H1 (cell line): Measurements from ENCODE around the gene GNG12. TPM values are rescaled to one million over a fixed set of nuclear protein-coding genes. Genes with fewer than 3 reads are reported as not detected.
A peak's percentile ranks its signal among the peaks of the same experiment; 100 is the strongest.

Source experiments
- CTCF ChIA-PET: fragments of 300-600 bp; sonication (Branson Sonifier 250); formaldehyde crosslinking; loops from one replicate; lab custom pipeline; 2021; ENCODE audit not compliant: partially characterized antibody; lab: Charles Lee
- POLR2A ChIA-PET: fragments of 300-600 bp; sonication (Branson Sonifier 250); formaldehyde crosslinking; loops from one replicate; lab custom pipeline; 2021; ENCODE audit warnings: inconsistent platforms; ENCODE audit not compliant: partially characterized antibody; lab: Charles Lee
- DNase-seq, 2 experiments: peaks; one replicate each; pipeline versions ENCODE4 v3.0.0 to v3.0.0-alpha.2; 2010 to 2022; ENCODE audit warnings: low spot score in 2 of 2, low read depth in 1 of 2, mixed read lengths in 1 of 2
- FAIRE-seq: peaks from 2 replicates; lab custom pipeline; 2011; peaks lifted over from hg19 to GRCh38; lab: Jason Lieb, UNC
- H2AFZ ChIP-seq: 2 replicates; pipeline ENCODE4 v1.8.1; 2012; ENCODE audit warnings: low read length, inconsistent platforms
- H2AK5ac ChIP-seq: 2 replicates; pipeline ENCODE4 v1.6.1; 2013; ENCODE audit warnings: low read depth, low read length
- H2BK120ac ChIP-seq: replicated peaks from 2 replicates; pipeline ENCODE3; 2013; ENCODE audit warnings: low read depth, low read length, inconsistent platforms
- H2BK12ac ChIP-seq: 2 replicates; pipeline ENCODE4 v1.6.1; 2013; ENCODE audit warnings: low read depth, low read length
- H2BK15ac ChIP-seq: 2 replicates; pipeline ENCODE4 v1.6.1; 2013; ENCODE audit warnings: low read length
- H2BK20ac ChIP-seq: 2 replicates; pipeline ENCODE4 v1.6.1; 2013; ENCODE audit warnings: low read length
- H2BK5ac ChIP-seq: 2 replicates; pipeline ENCODE4 v1.6.1; 2013; ENCODE audit warnings: low read depth, low read length
- H3K14ac ChIP-seq: 2 replicates; pipeline ENCODE4 v1.6.1; 2013; ENCODE audit warnings: inconsistent platforms; ENCODE audit not compliant: insufficient read length
- H3K18ac ChIP-seq: 2 replicates; pipeline ENCODE4 v1.6.1; 2013; ENCODE audit warnings: low read length; ENCODE audit errors: extremely low read depth
- H3K23ac ChIP-seq: 2 replicates; pipeline ENCODE4 v1.6.1; 2013; ENCODE audit warnings: inconsistent platforms; ENCODE audit not compliant: insufficient read length
- H3K23me2 ChIP-seq: 2 replicates; pipeline ENCODE4 v1.6.1; 2013; ENCODE audit warnings: low read depth, low read length
- H3K27ac ChIP-seq: 2 replicates; pipeline ENCODE4 v1.6.1; 2011; ENCODE audit warnings: low read depth, low read length, inconsistent platforms
- H3K27me3 ChIP-seq, 4 experiments: replicated peaks in 1 of 4; 1 replicate in 1 of 4; 2 replicates in 3 of 4; pipeline versions ENCODE4 v1.6.1 to v1.8.1; 2011 to 2013; ENCODE audit warnings: low read length in 3 of 4, mild to moderate bottlenecking in 3 of 4, inconsistent platforms in 2 of 4, mixed read lengths in 2 of 4, moderate library complexity in 1 of 4; ENCODE audit not compliant: control insufficient read depth in 3 of 4, insufficient read depth in 3 of 4; ENCODE audit errors: extremely low read depth in 1 of 4
- H3K36me3 ChIP-seq, 4 experiments: 2 replicates each; pipeline versions ENCODE4 v1.6.1 to v1.8.1; 2011 to 2013; ENCODE audit warnings: mild to moderate bottlenecking in 4 of 4, low read length in 3 of 4, moderate library complexity in 2 of 4, control low read depth in 1 of 4, inconsistent platforms in 1 of 4; ENCODE audit not compliant: insufficient read depth in 4 of 4, control insufficient read depth in 2 of 4
- H3K4ac ChIP-seq: replicated peaks from 2 replicates; pipeline ENCODE3; 2013; ENCODE audit warnings: low read length, low read depth, mixed read lengths, inconsistent platforms; ENCODE audit not compliant: insufficient read length
- H3K4me1 ChIP-seq, 4 experiments: replicated peaks in 1 of 4; 1 replicate in 1 of 4; 2 replicates in 3 of 4; pipeline versions ENCODE4 v1.6.1 to v1.8.1; 2011 to 2013; ENCODE audit warnings: low read length in 3 of 4, inconsistent platforms in 2 of 4, mixed read lengths in 1 of 4; ENCODE audit not compliant: insufficient read depth in 4 of 4, control insufficient read depth in 3 of 4
- H3K4me2 ChIP-seq, 2 experiments: 2 replicates each; pipeline versions ENCODE4 v1.6.1 to v1.8.1; 2011 to 2013; ENCODE audit warnings: low read depth in 2 of 2, low read length in 2 of 2, control low read depth in 1 of 2, inconsistent platforms in 1 of 2, mild to moderate bottlenecking in 1 of 2; ENCODE audit not compliant: insufficient read depth in 1 of 2
- H3K4me3 ChIP-seq, 4 experiments: fragments of 200-600, 300-600 bp in 1 of 4; sonication (generic), shearing (Covaris generic), sonication (Bioruptor Twin) in 1 of 4; 2 replicates each; pipeline versions ENCODE4 v1.5.1 to v1.8.1; 2011 to 2016; ENCODE audit warnings: low read length in 4 of 4, low read depth in 3 of 4, control low read depth in 2 of 4, inconsistent platforms in 2 of 4, mild to moderate bottlenecking in 2 of 4, mixed read lengths in 1 of 4, moderate library complexity in 1 of 4; ENCODE audit not compliant: insufficient read depth in 2 of 4; ENCODE audit errors: extremely low read depth in 1 of 4
- H3K56ac ChIP-seq: replicated peaks from 2 replicates; pipeline ENCODE3; 2013; ENCODE audit warnings: low read depth, mild to moderate bottlenecking, mixed read lengths, low read length, inconsistent platforms; ENCODE audit not compliant: insufficient read length
- H3K79me1 ChIP-seq: 2 replicates; pipeline ENCODE4 v1.6.1; 2013; ENCODE audit warnings: low read depth, low read length, control low read depth
- H3K79me2 ChIP-seq, 2 experiments: 2 replicates each; pipeline versions ENCODE4 v1.6.1 to v1.8.1; 2012 to 2013; ENCODE audit warnings: low read length in 2 of 2, mild to moderate bottlenecking in 2 of 2, inconsistent platforms in 1 of 2; ENCODE audit not compliant: insufficient read depth in 2 of 2, control insufficient read depth in 1 of 2
- H3K9ac ChIP-seq, 4 experiments: replicated peaks in 1 of 4; 1 replicate in 1 of 4; 2 replicates in 3 of 4; pipeline versions ENCODE4 v1.6.1 to v1.8.1; 2011 to 2013; ENCODE audit warnings: low read depth in 3 of 4, low read length in 3 of 4, control low read depth in 2 of 4, mild to moderate bottlenecking in 2 of 4, moderate library complexity in 2 of 4, inconsistent platforms in 1 of 4; ENCODE audit errors: extremely low read depth in 1 of 4
- H3K9me3 ChIP-seq, 2 experiments: 2 replicates each; pipeline versions ENCODE4 v1.6.1 to v1.8.1; 2012 to 2013; ENCODE audit warnings: mild to moderate bottlenecking in 2 of 2, moderate library complexity in 2 of 2, control low read depth in 1 of 2, inconsistent platforms in 1 of 2, low read depth in 1 of 2, low read length in 1 of 2, mixed read lengths in 1 of 2; ENCODE audit not compliant: insufficient read depth in 2 of 2
- H4K20me1 ChIP-seq, 2 experiments: replicated peaks in 1 of 2; 2 replicates each; pipeline versions ENCODE3 to v1.8.1; 2011 to 2013; ENCODE audit warnings: inconsistent platforms in 2 of 2, low read length in 2 of 2, mild to moderate bottlenecking in 1 of 2; ENCODE audit not compliant: insufficient read depth in 2 of 2, control insufficient read depth in 1 of 2
- H4K5ac ChIP-seq: 2 replicates; pipeline ENCODE4 v1.6.1; 2013; ENCODE audit warnings: low read length, low read depth, mixed read lengths, inconsistent platforms; ENCODE audit not compliant: insufficient read length
- H4K8ac ChIP-seq: 2 replicates; pipeline ENCODE4 v1.8.0; 2013; ENCODE audit warnings: mild to moderate bottlenecking, moderate library complexity, low read length, inconsistent platforms; ENCODE audit not compliant: insufficient read depth; ENCODE audit errors: extremely low read depth
- H4K91ac ChIP-seq: replicated peaks from 2 replicates; pipeline ENCODE3; 2013; ENCODE audit warnings: low read length, mixed read lengths, inconsistent platforms; ENCODE audit not compliant: insufficient read length
- KDM1A ChIP-seq: fragments of 200-600, 300-600 bp; sonication (generic); IDR thresholded peaks from 2 replicates; pipeline ENCODE4 v1.7.1; 2016; ENCODE audit warnings: mild to moderate bottlenecking, low read length, borderline replicate concordance
- KDM5A ChIP-seq: fragments of 200-600 bp; IDR thresholded peaks from 2 replicates; pipeline ENCODE4 v1.7.1; 2012; ENCODE audit warnings: mild to moderate bottlenecking, low read length, inconsistent platforms, mixed read lengths
- TBP ChIP-seq: IDR thresholded peaks from 2 replicates; pipeline ENCODE4 v1.6.1; 2011; ENCODE audit warnings: low read depth, low read length, improper control_type of control experiment
- WGBS, 2 experiments: shearing (Covaris generic) in 1 of 2; methylation state at CpG; one replicate each; pipeline versions ENCODE4 v1.1.6 to v1.1.7; 2013 to 2015; ENCODE audit warnings: low lambda C conversion rate in 2 of 2, mixed read lengths in 2 of 2, inconsistent platforms in 1 of 2, low coverage in 1 of 2, missing lambda C conversion rate in 1 of 2; ENCODE audit not compliant: insufficient replicate concordance in 2 of 2, insufficient coverage in 1 of 2, insufficient read length in 1 of 2; ENCODE audit errors: extremely low coverage in 1 of 2, missing lambda C conversion rate in 1 of 2; 5-methylcytosine and 5-hydroxymethylcytosine counted together
- polyA plus RNA-seq, 7 experiments: library from polyadenylated mRNA; depleted of rRNA in 3 of 7; stranded (reverse) in 5 of 7; unstranded in 2 of 7; fragments of >200 nt in 5 of 7; fragments of 200-250 nt in 2 of 7; gene quantifications; 1 replicate in 5 of 7; 2 replicates in 1 of 7; 4 replicates in 1 of 7; pipeline versions ENCODE4 v1.2.1 to v1.2.3, GENCODE V29; 2011 to 2013; ENCODE audit warnings: missing spikeins in 2 of 7, mixed read lengths in 2 of 7
- total RNA-seq: library from RNA; stranded (reverse); fragmentation: NEBNext Ultra II Directional; extraction: Animal tissue kit (Norgen Biotek cat#: 25700); gene quantifications from 2 replicates; pipeline ENCODE4 v1.2.1, GENCODE V29; 2021
- TF ChIP-seq, protein P1 (sequence below): IDR thresholded peaks from 2 replicates; pipeline ENCODE4 v1.6.1; 2012; ENCODE audit warnings: inconsistent platforms

The GNG12 gene
- total and polyA plus RNA-seq, 2 of the 8 experiments (the other 6 are each of a cell fraction or from before 2014, with no cell fraction given), result 11.4 to 35.8 TPM

DNA sequence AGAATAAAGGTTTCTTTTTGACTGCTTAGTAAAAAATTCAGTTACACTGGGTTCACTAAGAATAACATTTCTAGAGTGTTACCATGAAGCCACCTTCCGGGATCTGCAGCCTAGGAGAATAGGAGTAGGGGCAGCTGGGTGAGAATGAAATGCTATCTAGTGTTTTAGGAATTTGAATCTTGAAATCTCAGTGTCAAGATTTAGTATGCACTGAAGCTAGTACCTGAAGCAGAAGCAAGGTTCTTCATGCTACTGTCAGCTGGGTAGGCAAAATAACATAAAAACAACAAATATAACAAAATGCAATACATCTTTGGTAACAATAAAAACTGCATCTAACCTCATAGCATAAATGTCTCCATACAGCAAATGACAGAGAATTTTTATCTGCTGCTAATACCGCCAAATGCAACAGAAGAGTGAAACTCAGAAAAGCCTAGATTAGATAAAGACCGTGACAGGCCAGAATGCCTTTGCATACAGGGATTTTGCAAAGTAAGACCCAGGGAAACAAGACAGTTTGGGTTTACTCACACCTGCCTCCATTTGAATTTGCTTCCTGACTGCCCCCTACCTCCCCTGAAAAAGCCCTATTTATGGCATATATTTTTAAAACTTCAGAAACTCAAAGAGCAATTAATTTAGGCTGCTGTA lies 90.1 kb downstream of the GNG12 start:
- Histone ChIP-seq H3K4ac (no peak overlapping the region), H3K9ac (no peak overlapping the region), H3K23ac (no peak overlapping the region), H2AK5ac (no peak overlapping the region), H3K36me3 (no peaks in the 10 kb centered on the region), H3K79me1 (no peaks in the 10 kb centered on the region), H4K91ac (no peak overlapping the region), H3K4me3 (no peak overlapping the region), H3K18ac (no peak overlapping the region), H3K9me3 (no peaks in the 10 kb centered on the region), H2BK120ac (no peak overlapping the region), H3K14ac (no peak overlapping the region), H2BK15ac (no peak overlapping the region), H2BK5ac (no peak overlapping the region), H2AFZ (no peak overlapping the region), H4K5ac (no peak overlapping the region), H3K79me2 (no peaks in the 10 kb centered on the region), H4K20me1 (no peaks in the 10 kb centered on the region), H3K4me2 (0 out of 4 replicates have a peak overlapping the region, but pooled peaks of 1 of the 2 experiments have one; percentile 8), H2BK20ac (no peak overlapping the region), H3K56ac (no peak overlapping the region), H3K27ac (no peak overlapping the region), H4K8ac (no peak overlapping the region), H3K4me1 (peaks cover 0 to 13% (median 7%) of the 10 kb centered on the region in 4 experiments; a peak in 6 of 7 replicates), H2BK12ac (no peak overlapping the region), H3K27me3 (no peaks in the 10 kb centered on the region), H3K23me2 (no peaks in the 10 kb centered on the region)
- CTCF ChIA-PET, result interaction anchor here (0.9 to 8.2 kb wide), 11 partner anchors 8 to 182 kb away, joined by 3 to 54 read pairs (median 5); no protein-coding TSS in a partner anchor
- FAIRE-seq (no peak), DNase-seq (no peak)
- 67% methylated on average over 3 of the region's 3 CpGs; no CpG with 5 or more reads in 1 of the 2 experiments for WGBS, 2 experiments
- POLR2A ChIA-PET, result interaction anchor here (0.8 to 2.1 kb wide), 2 partner anchors 9 to 15 kb away, joined by 3 to 5 read pairs; no protein-coding TSS in a partner anchor
- TF ChIP-seq KDM1A (no peak), TBP (no peak), KDM5A (no peak)
- TF ChIP-seq, protein P1, sequence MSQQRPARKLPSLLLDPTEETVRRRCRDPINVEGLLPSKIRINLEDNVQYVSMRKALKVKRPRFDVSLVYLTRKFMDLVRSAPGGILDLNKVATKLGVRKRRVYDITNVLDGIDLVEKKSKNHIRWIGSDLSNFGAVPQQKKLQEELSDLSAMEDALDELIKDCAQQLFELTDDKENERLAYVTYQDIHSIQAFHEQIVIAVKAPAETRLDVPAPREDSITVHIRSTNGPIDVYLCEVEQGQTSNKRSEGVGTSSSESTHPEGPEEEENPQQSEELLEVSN, result no peak
